GM19025 (cell line): ENCODE data around the gene AFAP1L2.

ENCODE experiments used
- ATAC-seq: cut with Tn5 transposase; IDR thresholded peaks from one replicate; pipeline ENCODE4 v1.9.1; 2021; ENCODE audit warnings: mild to moderate bottlenecking, low read depth, moderate library complexity; ENCODE audit not compliant: unreplicated experiment

The AFAP1L2 gene

DNA sequence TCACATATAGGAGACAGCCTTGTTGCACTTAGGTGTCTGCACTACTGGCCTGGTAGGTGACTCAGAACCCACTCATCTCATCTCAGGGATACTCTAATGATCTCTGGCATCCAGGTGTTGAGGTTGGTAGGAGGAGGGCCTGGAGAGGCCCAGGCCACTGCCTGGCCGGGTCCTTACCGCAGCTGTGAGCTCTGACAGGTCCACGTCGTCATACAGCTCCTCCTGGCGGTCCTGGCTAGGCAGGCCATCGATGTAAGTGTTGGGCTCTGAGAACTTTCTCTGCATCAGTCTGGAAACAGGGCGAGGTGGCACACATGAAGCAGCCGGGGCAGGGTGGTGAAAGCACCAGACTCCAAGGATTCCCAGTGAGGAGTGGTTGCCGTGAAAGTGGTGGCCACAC, 103.1 kb downstream of the AFAP1L2 start:
- no peak for ATAC-seq

- ATAC-seq = no peak
Observed at GRCh38 chr10:114300036-114300645, 104.2 kb downstream of the AFAP1L2 start.

GRCh38 chr10:114297136-114297705, 107.1 kb downstream of the AFAP1L2 start:
- no peak for ATAC-seq

- ATAC-seq = no peak
Observed at GRCh38 chr10:114295393-114295792, 108.9 kb downstream of the AFAP1L2 start.

DNA sequence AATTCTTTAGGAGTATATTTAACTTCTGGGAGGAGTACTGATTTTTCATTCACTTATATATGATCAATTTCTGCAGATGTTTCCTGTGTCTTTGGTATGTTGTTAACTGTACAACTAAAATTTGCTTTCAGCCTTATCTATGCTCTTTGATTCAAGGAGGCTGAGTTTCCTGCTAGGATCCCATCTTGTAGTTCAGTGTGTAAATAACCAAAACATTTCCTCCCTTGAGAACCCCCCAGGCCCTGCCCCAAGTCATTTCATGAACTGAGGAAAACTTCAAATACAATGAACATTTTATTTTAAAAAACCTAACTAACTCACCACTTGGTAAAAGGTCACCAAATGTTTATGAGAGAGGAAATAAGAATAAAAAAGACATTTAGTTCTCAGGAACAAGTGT, 109.8 kb downstream of the AFAP1L2 start:
- ATAC-seq = no peak

DNA sequence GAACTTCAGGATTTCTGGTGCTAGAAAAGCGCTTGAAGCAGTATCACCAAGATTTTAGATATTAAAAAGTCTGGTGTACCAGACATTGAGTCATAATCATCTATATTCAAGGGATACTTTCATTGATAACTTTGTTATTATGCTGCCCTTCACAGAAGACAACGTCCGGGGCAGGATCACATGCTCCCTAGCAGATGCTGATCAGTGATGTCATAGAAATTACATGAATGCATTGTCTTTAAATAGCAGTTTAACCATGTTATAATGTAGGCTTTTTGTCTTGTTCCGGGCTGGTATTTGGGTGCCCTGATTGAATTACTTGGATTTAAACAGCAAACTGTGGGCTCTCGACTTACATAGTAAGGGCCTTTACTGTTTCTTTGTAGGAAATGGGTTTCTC, 111.2 kb downstream of the AFAP1L2 start:
- no peak for ATAC-seq

GRCh38 chr10:114291516-114291915, 112.8 kb downstream of the AFAP1L2 start:
- no peak for ATAC-seq

- no peak for ATAC-seq
Observed at GRCh38 chr10:114291076-114291475, 113.2 kb downstream of the AFAP1L2 start.

DNA sequence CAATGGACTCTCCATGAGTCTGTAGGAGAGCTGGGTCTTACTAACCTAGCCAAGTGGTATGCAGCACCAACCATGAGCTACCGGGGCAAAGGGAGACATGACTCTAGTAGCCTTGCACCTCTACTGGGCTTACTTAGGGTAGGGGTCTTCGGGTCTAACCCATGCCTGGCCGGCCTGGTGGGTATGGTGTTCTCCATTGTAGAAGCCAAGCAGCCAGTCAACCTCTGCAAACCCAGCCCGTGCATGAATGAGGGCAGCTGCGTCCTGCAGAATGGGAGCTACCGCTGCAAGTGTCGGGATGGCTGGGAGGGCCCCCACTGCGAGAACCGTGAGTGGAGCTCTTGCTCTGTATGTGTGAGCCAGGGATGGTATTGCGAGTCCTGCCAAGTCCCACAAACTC, 114.3 kb downstream of the AFAP1L2 start:
- ATAC-seq = no peak

DNA sequence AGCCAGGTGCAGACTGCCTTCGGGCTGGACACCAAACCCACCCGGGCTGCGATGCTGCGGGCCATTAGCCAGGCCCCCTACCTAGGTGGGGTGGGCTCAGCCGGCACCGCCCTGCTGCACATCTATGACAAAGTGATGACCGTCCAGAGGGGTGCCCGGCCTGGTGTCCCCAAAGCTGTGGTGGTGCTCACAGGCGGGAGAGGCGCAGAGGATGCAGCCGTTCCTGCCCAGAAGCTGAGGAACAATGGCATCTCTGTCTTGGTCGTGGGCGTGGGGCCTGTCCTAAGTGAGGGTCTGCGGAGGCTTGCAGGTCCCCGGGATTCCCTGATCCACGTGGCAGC, 115.2 kb downstream of the AFAP1L2 start:
- no peak for ATAC-seq

DNA sequence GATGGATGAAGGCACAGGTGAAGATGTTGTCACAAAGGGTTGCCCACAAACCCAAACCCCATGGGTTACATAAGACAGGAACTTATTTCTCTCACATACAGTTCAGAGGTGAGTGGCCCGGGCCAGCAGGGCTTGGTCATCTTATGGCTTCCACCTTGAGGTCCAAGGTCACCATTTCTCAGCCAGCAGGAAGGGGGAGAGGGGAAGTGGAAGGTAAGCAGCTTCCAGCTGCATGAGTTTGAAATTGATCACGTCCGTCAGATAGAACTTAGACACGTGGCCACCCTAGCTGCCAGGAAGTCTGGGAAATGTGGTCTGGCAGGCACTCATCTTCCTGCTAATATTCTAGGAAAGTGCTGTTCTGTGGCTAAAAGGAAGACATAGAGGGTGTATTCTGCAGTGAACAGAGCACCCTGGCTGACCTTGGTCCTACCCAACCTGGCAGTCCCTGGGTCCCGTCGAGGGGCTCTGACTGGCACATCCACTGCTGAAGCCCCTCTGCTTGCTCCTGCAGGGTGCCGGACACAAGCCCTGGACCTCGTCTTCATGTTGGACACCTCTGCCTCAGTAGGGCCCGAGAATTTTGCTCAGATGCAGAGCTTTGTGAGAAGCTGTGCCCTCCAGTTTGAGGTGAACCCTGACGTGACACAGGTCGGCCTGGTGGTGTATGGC, 115.7 kb downstream of the AFAP1L2 start:
- ATAC-seq = no peak

DNA sequence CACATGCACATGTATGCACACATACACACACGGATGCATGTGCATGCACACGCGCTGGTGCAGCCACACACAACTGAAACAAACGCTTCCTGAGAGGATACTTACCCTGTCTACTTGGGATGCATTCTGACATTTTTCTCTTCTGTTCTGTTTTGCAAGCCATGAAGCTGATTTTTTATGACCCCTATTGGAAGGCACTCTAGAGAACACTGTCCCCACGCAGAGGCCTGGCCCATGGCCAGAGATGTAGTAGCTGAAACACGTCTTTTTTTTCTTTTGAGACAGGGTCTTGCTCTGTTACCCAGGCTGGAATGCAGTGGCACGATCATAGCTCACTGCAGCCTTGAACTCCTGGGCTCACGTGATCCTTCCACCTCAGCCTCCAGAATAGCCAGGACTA, 117.4 kb downstream of the AFAP1L2 start:
- ATAC-seq = no peak

- ATAC-seq = no peak
Observed at GRCh38 chr10:114285961-114286441, 118.3 kb downstream of the AFAP1L2 start.

- no peak for ATAC-seq
Observed at GRCh38 chr10:114284346-114285071, 119.8 kb downstream of the AFAP1L2 start.

GRCh38 chr10:114283535-114284234, 120.6 kb downstream of the AFAP1L2 start:
- no peak for ATAC-seq

DNA sequence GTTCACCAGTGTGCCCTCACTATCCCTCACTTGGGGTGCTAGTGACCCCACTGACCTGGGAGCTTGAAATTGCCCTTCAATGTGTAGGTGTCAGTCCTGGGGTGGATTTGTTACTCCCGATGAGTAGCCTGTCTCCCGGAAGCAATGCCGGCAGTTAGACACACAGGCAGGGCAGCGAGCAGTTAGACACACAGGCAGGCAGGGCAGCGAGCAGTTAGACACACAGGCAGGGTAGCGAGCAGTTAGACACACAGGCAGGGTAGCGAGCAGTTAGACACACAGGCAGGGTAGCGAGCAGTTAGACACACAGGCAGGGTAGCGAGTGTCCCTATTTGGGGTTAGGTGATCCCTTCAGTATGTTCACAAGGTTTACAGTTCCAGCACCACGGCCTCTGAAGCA, 121.2 kb downstream of the AFAP1L2 start:
- ATAC-seq = no peak

GRCh38 chr10:114282526-114282925, 121.8 kb downstream of the AFAP1L2 start:
- ATAC-seq = no peak

DNA sequence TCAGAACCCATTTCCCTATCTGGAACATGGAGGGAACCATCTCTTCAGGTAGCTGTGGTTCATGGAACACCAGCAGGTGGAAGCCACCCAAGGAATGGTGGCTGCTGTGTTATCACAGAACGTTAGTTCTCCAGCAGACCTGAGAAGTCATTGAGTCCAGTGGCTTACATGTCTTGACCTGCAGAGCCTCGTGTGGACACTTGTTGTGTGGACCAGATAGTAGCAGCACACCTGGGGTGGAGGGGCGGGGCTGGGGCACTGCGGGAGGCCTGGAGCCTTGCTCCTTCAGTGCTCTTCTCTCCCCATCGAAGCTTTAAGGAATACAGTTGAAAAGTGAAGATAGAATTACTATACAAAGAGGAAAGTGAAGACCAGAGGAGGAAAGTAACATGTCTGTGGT, 122.8 kb downstream of the AFAP1L2 start:
- ATAC-seq = no peak

- ATAC-seq = no peak
Observed at GRCh38 chr10:114281006-114281405, 123.3 kb downstream of the AFAP1L2 start.

DNA sequence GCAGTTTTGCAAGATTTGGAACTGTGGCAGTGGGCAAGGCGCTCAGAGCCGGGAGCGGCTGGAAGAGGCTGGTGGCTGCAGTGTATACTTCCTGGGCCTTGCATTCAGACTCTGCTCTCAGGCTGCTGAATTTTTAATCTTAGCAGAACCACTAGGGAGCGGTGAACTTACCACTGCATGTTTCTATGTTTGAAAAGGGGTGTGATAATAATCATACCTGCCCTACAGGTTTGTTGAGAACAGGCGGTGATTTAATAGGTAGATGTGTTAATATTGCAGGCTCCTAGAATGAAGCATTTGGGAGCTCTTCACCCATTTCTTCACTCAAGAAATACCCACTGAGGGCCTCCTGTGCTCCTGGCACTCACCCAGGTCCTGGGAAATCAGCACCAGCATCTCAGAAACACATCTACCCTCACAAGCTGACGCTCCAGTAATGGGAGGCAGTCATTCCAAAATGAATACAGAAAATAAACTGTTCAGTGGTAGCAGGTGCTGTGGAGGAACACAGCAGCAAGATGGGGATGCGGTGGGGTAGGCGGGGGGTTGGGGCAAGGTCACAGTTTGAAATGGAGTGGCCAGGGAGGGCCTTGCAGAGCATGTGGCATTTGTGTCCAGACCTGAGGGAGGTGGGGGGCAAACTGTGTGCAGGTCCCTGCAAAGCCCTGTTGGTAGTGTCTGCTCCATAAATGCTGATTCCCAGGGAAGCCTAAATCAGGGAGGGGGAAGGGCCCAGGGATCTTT, 124.2 kb downstream of the AFAP1L2 start:
- no peak for ATAC-seq
